HG03066 (cell line): Measurements from ENCODE around the gene CDH13.

ENCODE experiments used
- ATAC-seq: cut with Tn5 transposase; IDR thresholded peaks from one replicate; pipeline ENCODE4 v1.9.1; 2021; ENCODE audit warnings: low read depth; ENCODE audit not compliant: unreplicated experiment

Gene CDH13

GRCh38 chr16:82682767-82683166 lies 56.0 kb downstream of the CDH13 start:
- ATAC-seq, result no peak

GRCh38 chr16:82684256-82684655 lies 57.5 kb downstream of the CDH13 start:
- no peak for ATAC-seq

GRCh38 chr16:82685526-82685925 lies 58.8 kb downstream of the CDH13 start:
- no peak for ATAC-seq

GRCh38 chr16:82694239-82694874 lies 67.6 kb downstream of the CDH13 start:
- no peak for ATAC-seq

GRCh38 chr16:82695806-82696205 lies 69.0 kb downstream of the CDH13 start:
- no peak for ATAC-seq

GRCh38 chr16:82699260-82699659 lies 72.5 kb downstream of the CDH13 start:
- no peak for ATAC-seq

- ATAC-seq, result no peak
These were observed 73.1 kb downstream of the CDH13 start for GRCh38 chr16:82699711-82700495.

- no peak for ATAC-seq
These were observed 73.9 kb downstream of the CDH13 start for GRCh38 chr16:82700541-82701235.

- ATAC-seq, result no peak
These were observed 74.7 kb downstream of the CDH13 start for GRCh38 chr16:82701442-82701955.

GRCh38 chr16:82703161-82703560 lies 76.4 kb downstream of the CDH13 start:
- no peak for ATAC-seq

GRCh38 chr16:82703871-82704768 lies 77.4 kb downstream of the CDH13 start:
- ATAC-seq, result no peak

- ATAC-seq, result no peak
These were observed 83.2 kb downstream of the CDH13 start for GRCh38 chr16:82709987-82710386.

GRCh38 chr16:82713778-82714177 lies 87.0 kb downstream of the CDH13 start:
- no peak for ATAC-seq

GRCh38 chr16:82715160-82715559 lies 88.4 kb downstream of the CDH13 start:
- ATAC-seq, result no peak

GRCh38 chr16:82715833-82716232 lies 89.1 kb downstream of the CDH13 start:
- no peak for ATAC-seq

GRCh38 chr16:82716361-82716855 lies 89.6 kb downstream of the CDH13 start:
- no peak for ATAC-seq

- ATAC-seq, result no peak
These were observed 93.6 kb downstream of the CDH13 start for GRCh38 chr16:82720414-82720813.

GRCh38 chr16:82726306-82726705 lies 99.5 kb downstream of the CDH13 start:
- ATAC-seq, result no peak

GRCh38 chr16:82728901-82729300 lies 102.1 kb downstream of the CDH13 start:
- no peak for ATAC-seq

- ATAC-seq, result no peak
These were observed 104.1 kb downstream of the CDH13 start for GRCh38 chr16:82730901-82731300.
